Left lung (tissue), 10 donors: Measurements from ENCODE around the gene FXYD4. TPM values are rescaled to one million over a fixed set of nuclear protein-coding genes. Genes with fewer than 3 reads are reported as not detected.
"Not testable (repeated sequence)": the region's sequence is repeated elsewhere in the genome, so short reads cannot be mapped to it uniquely, and the experiment has no call there.

Experiments
- ATAC-seq: fragments of 200-7000 bp; cut with Tn5 transposase; one replicate; pipeline ENCODE4 v1.9.1; 2020; ENCODE audit warnings: moderate library complexity
- DNase-seq, 4 donors: peaks; one replicate each; pipeline ENCODE4 v3.0.0-alpha.2; 2013 to 2020
- H3K27ac ChIP-seq, 2 donors: fragments of 200-600 bp; sonication (generic) in 1 of 2; one replicate each; pipeline versions ENCODE4 v1.5.0 to v1.8.0; 2020 to 2021
- H3K27me3 ChIP-seq, 2 donors: fragments of 200-600 bp; sonication (generic) in 1 of 2; one replicate each; pipeline versions ENCODE4 v1.5.0 to v1.8.0; 2020 to 2021
- H3K36me3 ChIP-seq, 2 donors: fragments of 200-600 bp; sonication (generic) in 1 of 2; one replicate each; pipeline versions ENCODE4 v1.5.0 to v1.8.0; 2020 to 2021
- H3K4me1 ChIP-seq, 2 donors: fragments of 200-600 bp; one replicate each; pipeline ENCODE4 v1.8.0; 2021
- H3K4me3 ChIP-seq, 2 donors: fragments of 200-600 bp; sonication (generic) in 1 of 2; one replicate each; pipeline versions ENCODE4 v1.5.0 to v1.8.0; 2020 to 2021; ENCODE audit warnings: mild to moderate bottlenecking in 1 of 2
- H3K9me3 ChIP-seq, 2 donors: fragments of 200-600 bp; sonication (generic) in 1 of 2; one replicate each; pipeline versions ENCODE4 v1.5.0 to v1.8.0; 2020 to 2021
- CTCF ChIP-seq, 2 donors: fragments of 200-600 bp; sonication (generic) in 1 of 2; IDR thresholded peaks; one replicate each; pipeline versions ENCODE4 v1.5.0 to v1.8.0; 2021; ENCODE audit warnings: antibody characterized with exemption in 2 of 2
- intact Hi-C, 2 donors: fragments of 100-400 bp; cut with DNase I; formaldehyde crosslinking; loops; one replicate each; pipeline versions ENCODE4 v1.11.2 to v1.14.2; 2022
- polyA plus RNA-seq, 6 donors: library from polyadenylated mRNA; unstranded; fragments of 120-200 nt; gene quantifications; one replicate each; pipeline ENCODE4 v1.2.1, GENCODE V29; 2013; ENCODE audit not compliant: insufficient read length in 6 of 6
- total RNA-seq, 2 donors: library from RNA; stranded (reverse); fragmentation: NEBNext Ultra II Directional; extraction: Animal tissue kit (Norgen Biotek cat#: 25700); gene quantifications; one replicate each; pipeline ENCODE4 v1.2.1, GENCODE V29; 2021
- donor health status: DM: no; HTN: yes; CAD: no.
- donor health status: DM: no; HTN: no; CAD: no.

The FXYD4 gene
- total and polyA plus RNA-seq, 8 donors = 1.0 to 6.0 TPM; not detected in 6

- peaks cover 8 to 83% of the 10 kb centered on the region in 2 donors for H3K36me3 ChIP-seq
- H3K27me3 ChIP-seq = no peaks in the 10 kb centered on the region
- DNase-seq = no peak
- H3K27ac ChIP-seq = no peak overlapping the region
- peaks cover 7 to 46% of the 10 kb centered on the region in 2 donors for H3K4me1 ChIP-seq
- H3K4me3 ChIP-seq = no peak overlapping the region
- no peaks in the 10 kb centered on the region for H3K9me3 ChIP-seq
- ATAC-seq = no peak
- intact Hi-C loops = no loop called here
- no peak for TF ChIP-seq CTCF (IDR thresholded peaks at IDR 0.05)
Observed at GRCh38 chr10:43391496-43391895, 20.1 kb downstream of the FXYD4 start.

GRCh38 chr10:43392748-43393147 lies 21.3 kb downstream of the FXYD4 start:
- TF ChIP-seq CTCF (IDR thresholded peaks at IDR 0.05) = no peak
- Histone ChIP-seq H3K4me1 (peaks cover 7 to 50% of the 10 kb centered on the region in 2 donors), H3K27ac (no peak overlapping the region), H3K9me3 (no peaks in the 10 kb centered on the region), H3K36me3 (peaks cover 0 to 71% of the 10 kb centered on the region in 2 donors), H3K4me3 (no peak overlapping the region), H3K27me3 (no peaks in the 10 kb centered on the region)
- intact Hi-C loops = no loop called here
- ATAC-seq = no peak
- DNase-seq = peak in 1 of 4 donors; percentile 8

GRCh38 chr10:43393186-43393585 lies 21.8 kb downstream of the FXYD4 start:
- H3K27me3 ChIP-seq, H3K4me3 ChIP-seq, intact Hi-C loops, ATAC-seq, H3K9me3 ChIP-seq: not testable (repeated sequence)
- peaks cover 11 to 55% of the 10 kb centered on the region in 2 donors for H3K4me1 ChIP-seq
- DNase-seq = peak in 1 of 4 donors; percentile 2
- H3K27ac ChIP-seq = peak overlapping the region in 1 of 2 donors; percentile 74
- peaks cover 0 to 66% of the 10 kb centered on the region in 2 donors for H3K36me3 ChIP-seq

- no peaks in the 10 kb centered on the region for H3K9me3 ChIP-seq
- intact Hi-C loops = no loop called here
- no peak overlapping the region for H3K4me3 ChIP-seq
- H3K36me3 ChIP-seq = peaks cover 0 to 60% of the 10 kb centered on the region in 2 donors
- no peak for TF ChIP-seq CTCF (IDR thresholded peaks at IDR 0.05)
- peak in 1 of 4 donors; percentile 25 for DNase-seq
- H3K27me3 ChIP-seq = no peaks in the 10 kb centered on the region
- H3K27ac ChIP-seq = peak overlapping the region; percentile 29 to 74
- H3K4me1 ChIP-seq = peaks cover 17 to 61% of the 10 kb centered on the region in 2 donors
- no peak for ATAC-seq
Observed at GRCh38 chr10:43393606-43394360, 22.3 kb downstream of the FXYD4 start.

GRCh38 chr10:43394868-43395267 lies 23.4 kb downstream of the FXYD4 start:
- peaks cover 0 to 59% of the 10 kb centered on the region in 2 donors for H3K36me3 ChIP-seq
- ATAC-seq = no peak
- H3K4me3 ChIP-seq = peak overlapping the region in 1 of 2 donors; percentile 68
- H3K27me3 ChIP-seq = no peaks in the 10 kb centered on the region
- no peak for TF ChIP-seq CTCF (IDR thresholded peaks at IDR 0.05)
- peak overlapping the region in 1 of 2 donors; percentile 74 for H3K27ac ChIP-seq
- H3K4me1 ChIP-seq = peaks cover 17 to 64% of the 10 kb centered on the region in 2 donors
- DNase-seq = peak in 1 of 4 donors; percentile 2
- no peaks in the 10 kb centered on the region for H3K9me3 ChIP-seq
- intact Hi-C loops = loop anchor here in 1 of 2 donors (5.0 kb wide), 1 partner anchor 42 kb away; the partner anchor contains the start of gene ZNF487
